Mucosa of descending colon (tissue), 3 donors: ENCODE data around the gene RALGAPA2. TPM values are rescaled to one million over a fixed set of nuclear protein-coding genes. Genes with fewer than 3 reads are reported as not detected.

ENCODE experiments used
- ATAC-seq: fragments of 200-7000 bp; cut with Tn5 transposase; one replicate; pipeline ENCODE4 v1.9.1; 2020; ENCODE audit warnings: mild to moderate bottlenecking, moderate library complexity
- DNase-seq, 3 donors: peaks; one replicate each; pipeline ENCODE4 v3.0.0-alpha.2; 2020
- H3K36me3 ChIP-seq: fragments of 200-600 bp; one replicate; pipeline ENCODE4 v1.8.0; 2021; ENCODE audit warnings: low read depth, mild to moderate bottlenecking
- H3K4me1 ChIP-seq: fragments of 200-600 bp; one replicate; pipeline ENCODE4 v1.8.0; 2021; ENCODE audit warnings: low read depth, mild to moderate bottlenecking
- H3K4me3 ChIP-seq: fragments of 200-600 bp; one replicate; pipeline ENCODE4 v1.8.0; 2021; ENCODE audit warnings: mild to moderate bottlenecking
- H3K9me3 ChIP-seq: fragments of 200-600 bp; one replicate; pipeline ENCODE4 v1.8.0; 2021; ENCODE audit warnings: mild to moderate bottlenecking
- CTCF ChIP-seq: fragments of 200-600 bp; IDR thresholded peaks from one replicate; pipeline ENCODE4 v1.8.0; 2022; ENCODE audit warnings: antibody characterized with exemption, mild to moderate bottlenecking
- intact Hi-C, 2 donors: fragments of 100-400 bp; cut with DNase I in 1 of 2; cut with micrococcal nuclease in 1 of 2; formaldehyde crosslinking; loops; one replicate each; pipeline versions ENCODE4 v1.11.0 to v1.11.1; 2022; cut with DNase I, micrococcal nuclease
- total RNA-seq, 3 donors: library from RNA; stranded (reverse); fragmentation: NEBNext Ultra II Directional in 2 of 3; extraction: Animal tissue kit (Norgen Biotek cat#: 25700) in 2 of 3; gene quantifications; one replicate each; pipeline versions ENCODE4 v1.2.1 to v1.2.4, GENCODE V29; 2021 to 2023
- donor health status: DM: no; HTN: no; CAD: no; lungs with moderate emphysema.
- donor health status: DM: no; HTN: no; CAD: no.
- donor health status: DM: no; HTN: yes; CAD: no.

The RALGAPA2 gene
- total RNA-seq, 3 donors from 2014 or later, result 46.3 to 85.9 (median 66.9) TPM

GRCh38 chr20:20410678-20411077 lies 301.8 kb downstream of the RALGAPA2 start:
- no peak overlapping the region for H3K4me3 ChIP-seq
- H3K36me3 ChIP-seq, result no peaks in the 10 kb centered on the region
- ATAC-seq, result peak; percentile 98
- TF ChIP-seq CTCF, result no peak
- intact Hi-C loops, result no loop called here
- no peaks in the 10 kb centered on the region for H3K4me1 ChIP-seq
- DNase-seq, result peak in 2 of 3 donors; percentile 68
- no peaks in the 10 kb centered on the region for H3K9me3 ChIP-seq

GRCh38 chr20:20409331-20409730 lies 303.1 kb downstream of the RALGAPA2 start:
- Histone ChIP-seq H3K9me3 (no peaks in the 10 kb centered on the region), H3K4me1 (no peaks in the 10 kb centered on the region), H3K4me3 (no peak overlapping the region), H3K36me3 (no peaks in the 10 kb centered on the region)
- intact Hi-C loops, result no loop called here
- ATAC-seq (no peak), DNase-seq (no peak)
- no peak for TF ChIP-seq CTCF

- no peaks in the 10 kb centered on the region for H3K36me3 ChIP-seq
- TF ChIP-seq CTCF, result no peak
- intact Hi-C loops, result no loop called here
- DNase-seq (no peak), ATAC-seq (no peak)
- H3K4me3 ChIP-seq, result no peak overlapping the region
- no peaks in the 10 kb centered on the region for H3K4me1 ChIP-seq
- H3K9me3 ChIP-seq, result no peaks in the 10 kb centered on the region
These were observed 304.3 kb downstream of the RALGAPA2 start for GRCh38 chr20:20407891-20408805.

GRCh38 chr20:20406306-20406705 lies 306.1 kb downstream of the RALGAPA2 start:
- intact Hi-C loops, result no loop called here
- DNase-seq (no peak), ATAC-seq (no peak)
- H3K4me3 ChIP-seq, result no peak overlapping the region
- H3K36me3 ChIP-seq, result no peaks in the 10 kb centered on the region
- no peaks in the 10 kb centered on the region for H3K4me1 ChIP-seq
- no peak for TF ChIP-seq CTCF
- no peaks in the 10 kb centered on the region for H3K9me3 ChIP-seq

- no peaks in the 10 kb centered on the region for H3K9me3 ChIP-seq
These were observed 306.8 kb downstream of the RALGAPA2 start for GRCh38 chr20:20405623-20406022.

More at GRCh38 chr20:20405623-20406022, 306.8 kb downstream of the RALGAPA2 start:
- ATAC-seq (no peak), DNase-seq (no peak)
- intact Hi-C loops, result no loop called here
- no peak overlapping the region for H3K4me3 ChIP-seq
- no peaks in the 10 kb centered on the region for H3K4me1 ChIP-seq
- TF ChIP-seq CTCF, result no peak
- no peaks in the 10 kb centered on the region for H3K36me3 ChIP-seq
